CD4-positive, alpha-beta T cell treated with Interleukin-6 at 100 ng/mL for 8 hours (primary cell): Measurements from ENCODE around the gene TBC1D21.
"Not testable (repeated sequence)": the region's sequence is repeated elsewhere in the genome, so short reads cannot be mapped to it uniquely, and the experiment has no call there.

ENCODE experiments used
- DNase-seq: peaks from one replicate; pipeline ENCODE4 v3.0.0-alpha.2; 2020; ENCODE audit warnings: mixed read lengths, low spot score

Gene TBC1D21

DNA sequence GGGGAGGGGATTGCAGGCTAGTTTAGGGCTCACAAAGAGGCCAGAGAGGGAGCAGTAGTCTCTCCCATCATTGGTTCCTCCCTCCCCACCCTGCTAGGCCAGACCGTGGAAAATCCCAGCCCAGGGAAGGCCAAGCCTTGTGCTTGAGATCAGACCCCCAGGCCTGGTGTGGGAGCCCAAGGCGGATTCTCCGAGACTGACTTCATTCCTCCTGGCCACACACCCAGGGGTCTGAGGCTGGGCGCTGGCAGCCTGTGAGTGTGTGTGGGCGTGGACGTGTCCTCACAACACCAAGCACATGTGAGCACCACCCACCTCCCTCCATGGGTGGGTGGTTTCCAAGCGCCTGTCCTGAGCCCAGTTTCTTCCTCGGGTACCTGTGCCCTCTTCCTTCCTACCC is 57.0 kb downstream of the TBC1D21 start:
- DNase-seq, result no peak

DNA sequence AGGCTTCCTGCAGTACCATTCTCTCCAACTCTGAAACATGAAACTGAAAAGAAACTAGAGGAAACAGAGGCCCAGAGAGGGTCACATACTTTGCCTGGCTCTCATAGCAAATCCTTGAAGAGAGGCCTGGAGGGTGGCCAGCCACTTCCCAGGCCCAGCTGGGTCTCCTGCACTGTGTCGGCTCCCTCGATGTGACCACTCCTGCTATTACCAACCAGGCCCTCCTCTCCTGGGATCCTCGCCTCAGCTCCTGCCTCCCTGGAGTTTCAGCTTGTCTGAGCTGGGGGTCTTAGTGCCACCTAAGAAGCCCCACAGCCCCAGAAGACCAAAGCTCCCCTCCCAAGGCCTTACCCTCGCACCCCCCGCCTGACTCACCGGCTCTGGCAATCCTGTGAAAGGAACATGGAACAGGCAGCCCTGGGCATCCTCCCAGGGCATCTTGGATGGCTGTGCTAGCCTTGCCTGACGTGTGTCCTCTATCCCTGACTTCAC is 57.5 kb downstream of the TBC1D21 start:
- DNase-seq, result no peak

- no peak for DNase-seq
Measured at GRCh38 chr15:73931441-73931840, 58.1 kb downstream of the TBC1D21 start.

- no peak for DNase-seq
Measured at GRCh38 chr15:73932381-73933191, 59.2 kb downstream of the TBC1D21 start.

GRCh38 chr15:73934281-73934680 is 60.9 kb downstream of the TBC1D21 start:
- no peak for DNase-seq

DNA sequence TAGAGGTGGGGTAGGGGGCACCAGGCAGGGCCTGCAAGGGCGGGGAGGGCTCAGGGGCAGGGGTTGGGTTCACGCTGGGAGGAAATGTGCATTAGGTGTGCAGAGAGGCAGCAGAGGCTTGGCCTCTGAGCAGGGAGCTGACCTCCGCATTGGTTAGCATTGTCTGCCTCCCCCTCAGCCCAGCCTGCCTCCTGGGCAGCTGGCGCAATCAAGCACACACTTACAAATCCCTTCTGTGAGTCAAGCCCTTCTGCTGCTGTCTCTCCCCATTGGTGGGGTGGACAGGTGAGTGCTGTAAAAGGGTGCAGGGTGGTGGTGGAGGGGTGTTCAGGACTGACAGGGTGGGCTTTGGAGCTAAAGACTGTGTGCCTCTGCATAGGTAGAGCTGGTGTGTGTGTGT is 62.2 kb downstream of the TBC1D21 start:
- DNase-seq, result no peak

DNA sequence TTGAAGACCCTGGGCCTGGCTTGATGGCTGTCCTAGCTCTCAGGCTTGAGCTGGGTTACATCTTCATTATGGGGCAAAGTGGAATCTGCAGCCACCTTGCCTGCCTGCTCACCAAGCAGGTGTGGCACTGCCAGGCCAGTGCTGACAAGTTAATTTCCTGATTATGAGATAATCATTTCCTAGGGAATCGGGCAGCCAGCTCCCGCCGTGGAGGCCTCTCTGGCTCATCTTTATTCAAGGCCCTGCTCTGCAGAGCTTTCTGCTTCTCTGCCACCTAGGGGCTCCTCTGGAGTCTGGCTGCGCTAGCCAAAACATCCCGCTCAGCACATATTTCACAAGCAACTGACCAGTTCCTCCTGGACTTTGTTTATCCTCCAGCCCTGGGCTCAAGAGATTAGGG is 62.8 kb downstream of the TBC1D21 start:
- DNase-seq, result no peak

GRCh38 chr15:73936588-73937290 is 63.4 kb downstream of the TBC1D21 start:
- DNase-seq, result no peak

- DNase-seq, result no peak
Measured at GRCh38 chr15:73937296-73937695, 63.9 kb downstream of the TBC1D21 start.

- no peak for DNase-seq
Measured at GRCh38 chr15:73937726-73938125, 64.4 kb downstream of the TBC1D21 start.

DNA sequence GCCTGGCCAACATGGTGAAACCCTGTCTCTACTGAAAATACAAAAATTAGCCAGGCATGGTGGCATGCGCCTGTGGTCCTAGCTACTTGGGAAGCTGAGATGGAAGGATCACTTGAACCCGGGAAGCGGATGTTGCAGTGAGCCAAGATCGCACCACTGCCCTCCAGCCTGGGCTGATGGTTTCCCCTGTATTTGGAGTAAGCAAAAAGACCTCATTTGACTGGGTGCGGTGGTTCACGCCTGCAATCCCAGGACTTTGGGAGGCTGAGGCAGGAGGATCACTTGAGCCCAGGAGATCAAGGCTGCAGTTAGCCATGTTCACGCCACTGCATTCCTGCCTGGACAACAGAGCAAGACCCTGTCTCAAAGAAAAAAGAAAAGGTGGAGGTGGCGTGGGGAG is 65.2 kb downstream of the TBC1D21 start:
- DNase-seq, result not testable (repeated sequence)
